Mesenteric fat pad (tissue), 1 donor: ENCODE results near the gene LUC7L3. TPM values are rescaled to one million over a fixed set of nuclear protein-coding genes. Genes with fewer than 3 reads are reported as not detected.
A peak's percentile ranks its signal among the peaks of the same experiment; 100 is the strongest.
"Not testable (repeated sequence)": the region's sequence is repeated elsewhere in the genome, so short reads cannot be mapped to it uniquely, and the experiment has no call there.

ENCODE experiments used
- DNase-seq: peaks from one replicate; pipeline ENCODE4 v3.0.0-alpha.2; 2020; ENCODE audit warnings: low spot score
- total RNA-seq: library from RNA; stranded (reverse); fragmentation: NEBNext Ultra II Directional; extraction: Animal tissue kit (Norgen Biotek cat#: 25700); gene quantifications from one replicate; pipeline ENCODE4 v1.2.1, GENCODE V29; 2021
- donor health status: DM: yes; HTN: yes; CAD: no.

The LUC7L3 gene
- total RNA-seq, 1 donor from 2014 or later = 78.6 TPM

GRCh38 chr17:50781167-50781566 lies 61.8 kb downstream of the LUC7L3 start:
- DNase-seq = no peak

- DNase-seq = peak; percentile 95
Measured at GRCh38 chr17:50783193-50783660, 63.8 kb downstream of the LUC7L3 start.

GRCh38 chr17:50783905-50784304 lies 64.5 kb downstream of the LUC7L3 start:
- no peak for DNase-seq

- no peak for DNase-seq
Measured at GRCh38 chr17:50785126-50785525, 65.7 kb downstream of the LUC7L3 start.

- no peak for DNase-seq
Measured at GRCh38 chr17:50785946-50786570, 66.7 kb downstream of the LUC7L3 start.

GRCh38 chr17:50787106-50787505 lies 67.7 kb downstream of the LUC7L3 start:
- no peak for DNase-seq

GRCh38 chr17:50790618-50791017 lies 71.2 kb downstream of the LUC7L3 start:
- no peak for DNase-seq

- DNase-seq = no peak
Measured at GRCh38 chr17:50792132-50792531, 72.7 kb downstream of the LUC7L3 start.

- DNase-seq = no peak
Measured at GRCh38 chr17:50793007-50793406, 73.6 kb downstream of the LUC7L3 start.

- no peak for DNase-seq
Measured at GRCh38 chr17:50794361-50794760, 75.0 kb downstream of the LUC7L3 start.

- no peak for DNase-seq
Measured at GRCh38 chr17:50797135-50797810, 77.9 kb downstream of the LUC7L3 start.

- DNase-seq = no peak
Measured at GRCh38 chr17:50798424-50799288, 79.3 kb downstream of the LUC7L3 start.

- no peak for DNase-seq
Measured at GRCh38 chr17:50799582-50799981, 80.2 kb downstream of the LUC7L3 start.

GRCh38 chr17:50800196-50800700 lies 80.8 kb downstream of the LUC7L3 start:
- no peak for DNase-seq

GRCh38 chr17:50802609-50803571 lies 83.5 kb downstream of the LUC7L3 start:
- DNase-seq = no peak

- no peak for DNase-seq
Measured at GRCh38 chr17:50803676-50804075, 84.3 kb downstream of the LUC7L3 start.

- DNase-seq = not testable (repeated sequence)
Measured at GRCh38 chr17:50804749-50805475, 85.5 kb downstream of the LUC7L3 start.

GRCh38 chr17:50805486-50805885 lies 86.1 kb downstream of the LUC7L3 start:
- DNase-seq = no peak
